ENCODE results near the gene MSANTD4.

DNA sequence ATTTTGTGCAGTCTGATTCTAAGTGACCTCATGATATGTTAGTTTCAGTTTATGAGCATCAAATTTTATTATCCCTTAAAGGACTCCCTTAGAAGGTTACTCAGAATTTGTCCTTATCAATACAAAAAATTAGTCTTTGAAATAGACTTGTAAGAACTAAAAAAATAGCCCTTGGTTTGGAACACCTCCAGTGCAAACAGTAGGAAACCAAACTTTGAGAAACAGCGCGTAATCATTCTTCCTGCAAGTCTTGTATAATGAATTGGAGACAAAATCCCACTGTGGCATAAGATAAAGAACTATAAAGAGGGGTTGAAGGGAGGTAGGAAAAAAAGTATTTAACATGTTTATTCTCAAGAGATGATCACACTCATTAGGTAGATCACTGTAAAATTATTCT lies 10.8 kb upstream of the MSANTD4 start:
- TF ChIP-seq EZH2 (IDR thresholded peaks at IDR 0.05; ENCODE audit: low read length) (no peak), CTCF (optimal IDR thresholded peaks at IDR 0.05 in 1 of 3, IDR thresholded peaks at IDR 0.05 in 1 of 3, conservative IDR thresholded peaks at IDR 0.05 in 1 of 3; ENCODE audit: extremely low read depth in 1 of 3, insufficient read depth in 2 of 3, low read length in 3 of 3) (no peak)
